Glutamatergic neuron (in vitro differentiated cells): Measurements from ENCODE around the gene TMCC1. TPM values are rescaled to one million over a fixed set of nuclear protein-coding genes. Genes with fewer than 3 reads are reported as not detected.
"Not testable (repeated sequence)": the region's sequence is repeated elsewhere in the genome, so short reads cannot be mapped to it uniquely, and the experiment has no call there.

Experiments
- DNase-seq: peaks from one replicate; pipeline ENCODE4 v3.0.0; 2022
- H3K27ac Mint-ChIP-seq: one replicate; pipeline ENCODE4 v1.8.0; 2020; ENCODE audit warnings: mild to moderate bottlenecking, mixed read lengths, inconsistent platforms; ENCODE audit not compliant: unreplicated experiment
- H3K27me3 Mint-ChIP-seq: one replicate; pipeline ENCODE4 v1.8.0; 2020; ENCODE audit warnings: mild to moderate bottlenecking, moderate library complexity, mixed read lengths, inconsistent platforms; ENCODE audit not compliant: unreplicated experiment
- H3K36me3 Mint-ChIP-seq: one replicate; pipeline ENCODE4 v1.8.0; 2020; ENCODE audit warnings: mild to moderate bottlenecking, mixed read lengths, inconsistent platforms; ENCODE audit not compliant: unreplicated experiment
- H3K4me1 Mint-ChIP-seq: one replicate; pipeline ENCODE4 v1.8.0; 2020; ENCODE audit warnings: mild to moderate bottlenecking, low read depth, mixed read lengths, inconsistent platforms; ENCODE audit not compliant: unreplicated experiment
- H3K4me3 Mint-ChIP-seq: one replicate; pipeline ENCODE4 v1.8.0; 2020; ENCODE audit warnings: mild to moderate bottlenecking, mixed read lengths, inconsistent platforms; ENCODE audit not compliant: unreplicated experiment
- H3K9me3 Mint-ChIP-seq: one replicate; pipeline ENCODE4 v1.8.0; 2020; ENCODE audit warnings: mild to moderate bottlenecking, moderate library complexity, mixed read lengths, inconsistent platforms; ENCODE audit not compliant: unreplicated experiment
- CTCF ChIP-seq: fragments of 200-600 bp; sonication (generic); IDR thresholded peaks from one replicate; pipeline ENCODE4 v1.5.0; 2021; ENCODE audit not compliant: partially characterized antibody, unreplicated experiment
- total RNA-seq: library from RNA; stranded (reverse); fragmentation: NEBNext Ultra II Directional; extraction: Animal tissue kit (Norgen Biotek cat#: 25700); gene quantifications from one replicate; pipeline ENCODE4 v1.2.1, GENCODE V29; 2021; ENCODE audit not compliant: unreplicated experiment

The TMCC1 gene
- total RNA-seq, 1 donor from 2014 or later, result 42.2 TPM

GRCh38 chr3:129913618-129914017 lies 20.1 kb upstream of the TMCC1 start:
- Mint-ChIP-seq H3K4me1 (no peaks in the 10 kb centered on the region), H3K27me3 (peaks cover 8% of the 10 kb centered on the region), H3K4me3 (no peak overlapping the region), H3K27ac (no peak overlapping the region), H3K9me3 (peaks cover 18% of the 10 kb centered on the region), H3K36me3 (peaks cover 33% of the 10 kb centered on the region)
- no peak for TF ChIP-seq CTCF
- no peak for DNase-seq

GRCh38 chr3:129911261-129911861 lies 17.9 kb upstream of the TMCC1 start:
- H3K36me3 Mint-ChIP-seq, result peaks cover 29% of the 10 kb centered on the region
- H3K9me3 Mint-ChIP-seq, result peaks cover 9% of the 10 kb centered on the region
- no peak for TF ChIP-seq CTCF
- DNase-seq, result no peak
- H3K27ac Mint-ChIP-seq, result no peak overlapping the region
- H3K27me3 Mint-ChIP-seq, result peaks cover 4% of the 10 kb centered on the region
- no peak overlapping the region for H3K4me3 Mint-ChIP-seq
- H3K4me1 Mint-ChIP-seq, result no peaks in the 10 kb centered on the region

- H3K4me3 Mint-ChIP-seq, H3K4me1 Mint-ChIP-seq, H3K27me3 Mint-ChIP-seq, H3K27ac Mint-ChIP-seq, DNase-seq: not testable (repeated sequence)
- Mint-ChIP-seq H3K36me3 (peaks cover 26% of the 10 kb centered on the region), H3K9me3 (peaks cover 11% of the 10 kb centered on the region)
Measured at GRCh38 chr3:129909235-129909634, 15.7 kb upstream of the TMCC1 start.

GRCh38 chr3:129908417-129908816 lies 14.9 kb upstream of the TMCC1 start:
- H3K27ac Mint-ChIP-seq, result no peak overlapping the region
- H3K36me3 Mint-ChIP-seq, result peaks cover 26% of the 10 kb centered on the region
- H3K27me3 Mint-ChIP-seq, result no peaks in the 10 kb centered on the region
- peaks cover 11% of the 10 kb centered on the region for H3K9me3 Mint-ChIP-seq
- no peak for DNase-seq
- H3K4me1 Mint-ChIP-seq, result no peaks in the 10 kb centered on the region
- no peak for TF ChIP-seq CTCF
- H3K4me3 Mint-ChIP-seq, result no peak overlapping the region

GRCh38 chr3:129901272-129901671 lies 7.8 kb upstream of the TMCC1 start:
- not testable (repeated sequence) for H3K4me3 Mint-ChIP-seq, DNase-seq, H3K27ac Mint-ChIP-seq, H3K4me1 Mint-ChIP-seq, H3K27me3 Mint-ChIP-seq, H3K9me3 Mint-ChIP-seq
- H3K36me3 Mint-ChIP-seq, result peaks cover 23% of the 10 kb centered on the region

GRCh38 chr3:129897026-129897425 lies 3.5 kb upstream of the TMCC1 start:
- H3K4me1 Mint-ChIP-seq, result peaks cover 2% of the 10 kb centered on the region
- no peak for TF ChIP-seq CTCF
- DNase-seq, result no peak
- peaks cover 7% of the 10 kb centered on the region for H3K27me3 Mint-ChIP-seq
- H3K4me3 Mint-ChIP-seq, result no peak overlapping the region
- H3K27ac Mint-ChIP-seq, result no peak overlapping the region
- H3K9me3 Mint-ChIP-seq, result peaks cover 11% of the 10 kb centered on the region
- H3K36me3 Mint-ChIP-seq, result peaks cover 8% of the 10 kb centered on the region
